NCI-H226 (cell line): ENCODE measurements around the gene NOS2.
"Not testable (repeated sequence)": the region's sequence is repeated elsewhere in the genome, so short reads cannot be mapped to it uniquely, and the experiment has no call there.

Source experiments
- DNase-seq: peaks from one replicate; pipeline ENCODE4 v3.0.0-alpha.2; 2015

Gene NOS2

GRCh38 chr17:27783440-27784350, 16.6 kb downstream of the NOS2 start:
- no peak for DNase-seq

DNA sequence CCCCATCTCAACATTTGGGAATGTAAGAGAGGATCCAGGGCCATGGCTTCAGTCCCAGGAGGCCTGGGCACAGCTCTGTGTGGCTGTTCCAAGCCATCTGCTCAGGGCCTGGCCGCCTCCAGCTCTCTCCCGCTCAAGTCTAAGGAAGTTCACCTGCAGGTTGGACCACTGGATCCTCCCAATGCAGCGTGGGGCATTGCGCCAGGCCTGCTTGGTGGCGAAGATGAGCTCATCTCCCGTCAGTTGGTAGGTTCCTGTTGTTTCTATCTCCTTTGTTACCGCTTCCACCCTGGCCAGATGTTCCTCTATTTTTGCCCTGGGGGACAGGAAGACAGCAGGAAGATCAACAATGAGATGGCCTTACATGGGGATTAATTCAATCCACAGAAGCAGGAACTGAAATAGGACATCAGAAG, 17.5 kb downstream of the NOS2 start:
- no peak for DNase-seq

DNA sequence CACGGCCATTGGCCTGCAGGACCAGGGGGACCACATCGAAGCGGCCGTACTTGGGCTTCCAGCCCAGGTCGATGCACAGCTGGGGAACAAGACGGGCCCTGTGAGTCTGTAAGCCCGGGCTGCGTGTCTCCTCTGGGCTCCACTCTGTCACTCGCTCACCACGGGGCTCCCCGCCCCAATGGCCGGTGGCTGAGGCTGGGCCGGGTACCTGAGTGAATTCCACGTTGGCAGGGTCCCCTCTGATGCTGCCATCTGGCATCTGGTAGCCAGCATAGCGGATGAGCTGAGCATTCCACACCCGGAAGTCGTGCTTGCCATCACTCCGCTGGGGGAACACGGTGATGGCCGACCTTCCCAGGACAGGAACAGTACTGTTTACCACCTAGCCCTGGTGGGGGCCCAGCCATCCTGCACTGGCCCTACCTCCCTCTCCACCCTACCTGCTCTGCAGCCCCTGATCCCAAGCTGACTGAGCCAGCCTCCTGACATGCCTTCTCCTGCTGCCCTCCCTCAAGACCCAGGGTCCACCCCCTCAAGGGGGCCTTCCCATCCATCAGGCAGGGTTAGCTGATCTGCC, 19.4 kb downstream of the NOS2 start:
- DNase-seq = no peak

DNA sequence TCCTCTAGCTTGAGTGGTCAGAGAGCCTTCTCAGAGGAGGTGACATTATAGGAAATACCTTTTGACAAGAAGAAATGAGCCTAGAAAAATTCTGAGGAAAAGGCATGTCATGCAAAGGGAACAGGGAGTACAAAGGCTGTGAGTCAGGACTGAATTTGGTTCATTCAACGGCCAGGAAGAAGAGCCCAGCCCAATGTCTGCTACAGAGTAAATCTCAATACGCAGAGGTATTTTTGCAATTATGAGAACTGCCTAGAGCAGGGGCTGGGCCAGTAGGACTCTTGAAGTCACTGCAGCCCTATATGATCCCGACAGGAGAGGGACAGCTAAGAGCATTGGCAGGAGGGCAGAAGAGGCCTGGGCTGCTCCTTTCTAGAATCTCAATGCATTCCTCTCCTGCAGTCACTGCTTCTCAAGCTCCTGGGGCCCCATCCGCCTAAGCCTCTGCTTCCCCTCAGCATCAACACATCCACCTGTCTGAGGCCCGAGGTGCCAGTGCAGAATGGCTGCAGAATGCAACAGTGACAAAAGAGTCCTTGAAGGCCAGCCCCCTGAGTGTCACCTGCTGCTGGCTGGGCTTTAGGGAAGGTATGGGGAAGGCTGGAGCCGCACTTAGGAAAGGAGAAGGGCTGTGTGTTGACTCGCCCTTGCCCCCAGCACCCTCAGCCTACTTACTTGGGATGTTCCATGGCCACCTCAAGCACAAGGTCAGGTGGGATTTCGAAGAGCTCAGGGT, 20.1 kb downstream of the NOS2 start:
- no peak for DNase-seq

GRCh38 chr17:27778183-27778582, 22.1 kb downstream of the NOS2 start:
- DNase-seq = no peak

DNA sequence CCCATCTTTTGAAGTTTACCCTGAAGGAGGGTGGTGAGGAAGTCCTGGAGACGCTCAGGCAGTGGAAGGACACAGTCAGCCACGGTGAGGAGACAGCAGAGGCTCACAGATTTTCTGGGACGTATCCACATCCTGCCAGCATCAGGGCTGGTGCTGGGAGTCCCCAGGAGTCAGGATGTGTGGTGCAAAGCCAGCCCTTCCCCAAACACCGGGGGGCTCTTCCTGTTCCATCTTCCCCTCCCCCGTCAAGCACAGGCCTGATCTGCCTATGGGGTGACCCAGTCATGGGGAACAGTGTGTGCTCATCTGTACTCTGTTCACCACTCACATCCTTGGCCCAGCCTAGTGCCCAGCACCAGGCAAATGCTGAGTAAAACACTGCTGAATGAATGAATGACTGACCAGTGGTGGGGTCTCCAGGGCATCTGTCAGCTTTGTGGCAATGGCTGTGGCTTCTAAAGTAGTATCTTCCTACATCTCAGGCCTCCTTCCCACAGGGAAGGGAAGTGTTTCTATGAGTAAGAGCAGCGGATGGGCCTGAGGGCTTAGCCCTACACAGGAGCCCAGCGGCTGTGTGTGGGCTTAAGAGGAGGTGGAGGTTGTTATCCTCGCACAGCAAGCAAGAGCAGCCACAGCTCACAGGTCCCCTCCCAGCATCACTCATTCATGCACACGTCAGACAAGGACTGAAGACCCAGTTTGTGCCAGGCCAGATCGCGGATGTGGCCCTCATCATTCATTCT, 23.3 kb downstream of the NOS2 start:
- DNase-seq = no peak

DNA sequence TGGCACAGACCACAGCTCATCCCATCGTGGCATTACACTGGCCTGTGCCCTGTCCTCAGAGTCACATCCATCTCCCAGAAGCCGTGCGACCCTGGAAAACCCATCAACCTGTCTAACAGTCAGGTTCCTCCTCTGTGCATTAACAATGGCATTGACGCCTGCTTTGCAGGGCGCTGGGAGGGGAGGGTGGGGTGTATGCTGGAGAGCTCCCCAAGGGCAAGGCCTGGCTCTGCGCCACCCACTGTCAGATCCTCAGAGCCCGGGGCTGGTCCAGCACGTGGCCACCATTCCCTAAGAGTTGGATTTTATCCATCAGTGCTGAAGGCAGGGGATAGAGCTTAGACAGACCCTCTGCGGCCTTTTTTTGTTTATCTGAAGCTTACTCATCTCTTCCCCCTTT, 28.7 kb downstream of the NOS2 start:
- DNase-seq = no peak

DNA sequence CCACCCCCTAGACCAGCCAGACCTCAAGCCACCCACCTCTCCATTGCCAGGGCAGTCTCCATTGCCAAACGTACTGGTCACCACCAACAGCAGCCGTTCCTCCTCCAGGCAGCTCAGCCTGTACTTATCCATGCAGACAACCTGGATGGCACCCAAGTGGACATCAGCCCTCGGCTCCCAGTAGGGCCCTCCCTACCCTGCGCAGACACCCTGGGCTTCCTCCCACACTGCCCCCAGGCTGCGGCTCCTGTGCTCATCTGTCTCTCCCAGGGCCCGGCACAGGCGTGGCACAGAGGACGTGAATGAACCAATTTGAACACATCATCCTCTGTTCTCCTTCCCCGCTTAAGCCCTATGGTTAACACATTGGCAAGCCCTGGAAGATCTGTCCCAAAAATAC, 29.5 kb downstream of the NOS2 start:
- no peak for DNase-seq

DNA sequence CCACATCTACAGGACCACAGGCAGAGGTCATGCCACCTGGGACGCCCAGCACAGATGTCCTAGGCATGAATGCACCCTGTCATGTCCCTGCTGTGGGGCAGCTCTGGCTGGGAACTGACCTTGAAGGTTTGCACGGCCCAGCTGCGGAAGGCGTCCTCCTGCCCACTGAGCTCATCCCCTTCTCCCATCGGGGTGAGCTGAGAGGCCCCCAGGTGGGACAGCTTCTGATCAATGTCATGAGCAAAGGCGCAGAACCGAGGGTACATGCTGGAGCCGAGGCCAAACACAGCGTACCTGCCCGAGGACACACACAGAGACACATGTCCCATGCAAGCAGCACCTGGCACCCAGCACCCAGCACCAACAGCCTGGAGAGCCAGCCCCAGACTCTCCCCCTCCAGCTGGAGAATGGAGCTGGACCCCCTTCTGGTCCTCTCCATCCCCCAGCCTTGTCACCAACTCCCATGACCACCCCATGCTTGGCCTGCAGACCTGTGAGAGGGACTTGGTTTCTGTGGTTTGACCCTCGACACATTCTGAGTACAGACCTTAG, 31.4 kb downstream of the NOS2 start:
- DNase-seq = no peak

DNA sequence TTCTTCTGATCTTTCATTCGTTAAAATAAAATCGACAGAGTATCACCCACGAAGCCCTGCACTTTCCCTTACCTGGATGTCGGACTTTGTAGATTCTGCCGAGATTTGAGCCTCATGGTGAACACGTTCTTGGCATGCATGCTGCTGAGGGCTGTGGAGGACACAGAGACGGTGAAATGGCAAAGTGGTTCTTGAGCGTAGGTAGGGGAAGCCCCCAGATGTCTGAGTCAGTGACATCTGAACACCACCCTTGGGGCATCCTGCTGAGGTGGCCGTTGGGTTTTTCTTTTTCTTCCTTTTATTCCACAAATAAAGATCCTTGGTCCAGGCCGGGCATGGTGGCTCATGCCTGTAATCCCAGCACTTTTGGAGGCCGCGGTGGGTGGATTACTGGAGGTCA, 33.9 kb downstream of the NOS2 start:
- DNase-seq = no peak

GRCh38 chr17:27765353-27765752, 35.0 kb downstream of the NOS2 start:
- no peak for DNase-seq

DNA sequence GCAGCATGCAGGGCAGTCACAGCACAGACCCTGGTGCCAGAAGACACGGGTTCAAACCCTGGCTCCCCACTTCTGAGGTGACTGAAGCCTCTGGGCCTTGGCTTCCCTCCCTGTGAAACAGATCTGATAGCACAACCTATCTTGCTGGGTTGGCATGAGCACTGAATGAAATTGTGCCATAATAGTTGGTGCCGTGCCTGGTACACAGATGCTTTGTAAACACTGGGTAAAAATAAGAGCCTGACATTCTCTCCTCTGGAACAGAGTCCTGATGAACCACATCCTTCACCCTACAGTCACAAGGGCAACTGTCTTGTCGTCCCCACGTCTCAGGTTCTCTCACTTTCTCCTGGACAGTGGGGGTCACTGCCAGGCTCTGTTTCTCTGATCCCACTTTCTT, 35.7 kb downstream of the NOS2 start:
- no peak for DNase-seq

- DNase-seq = no peak
Measured at GRCh38 chr17:27762527-27763305, 37.6 kb downstream of the NOS2 start.

DNA sequence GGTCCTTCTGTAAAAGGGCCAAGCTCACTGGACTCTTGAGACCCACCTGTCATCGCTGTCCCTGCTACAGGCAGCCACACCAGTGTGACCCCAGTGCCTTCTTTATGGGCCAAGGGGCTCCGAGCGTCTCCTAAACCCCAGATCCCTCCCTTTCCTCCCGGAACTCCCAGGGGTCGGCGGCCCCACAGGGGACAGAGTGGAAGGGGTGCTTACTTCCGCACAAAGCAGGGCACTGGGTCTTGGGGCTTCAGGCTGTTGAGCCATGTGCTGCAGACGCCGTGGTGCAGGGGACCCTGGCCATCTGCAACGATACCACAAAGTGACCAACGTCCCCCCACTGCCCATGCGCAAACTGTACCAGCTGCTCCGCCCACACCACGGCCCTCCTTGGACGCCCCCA, 39.4 kb downstream of the NOS2 start:
- not testable (repeated sequence) for DNase-seq

GRCh38 chr17:27760069-27760885, 40.1 kb downstream of the NOS2 start:
- DNase-seq = no peak

DNA sequence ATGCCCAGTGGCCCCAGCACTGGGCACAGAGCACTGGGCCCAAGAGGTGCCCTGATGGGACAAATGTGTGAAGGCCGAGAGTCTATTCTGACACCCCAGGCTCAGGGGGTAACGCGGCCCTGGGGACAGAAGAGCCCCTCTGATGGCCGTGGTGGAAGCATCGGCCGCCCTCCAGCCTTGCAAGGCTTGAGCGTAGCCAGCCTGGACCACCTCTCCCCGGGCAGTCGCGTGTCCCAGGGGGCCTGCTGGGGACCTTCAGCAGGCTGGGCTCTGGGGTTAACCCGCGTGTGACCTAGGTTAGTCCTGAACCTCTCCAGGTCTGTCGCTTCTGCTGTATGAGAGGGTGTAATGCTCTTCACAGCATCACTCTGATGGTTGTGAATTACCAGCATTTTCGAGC, 40.8 kb downstream of the NOS2 start:
- DNase-seq = no peak

DNA sequence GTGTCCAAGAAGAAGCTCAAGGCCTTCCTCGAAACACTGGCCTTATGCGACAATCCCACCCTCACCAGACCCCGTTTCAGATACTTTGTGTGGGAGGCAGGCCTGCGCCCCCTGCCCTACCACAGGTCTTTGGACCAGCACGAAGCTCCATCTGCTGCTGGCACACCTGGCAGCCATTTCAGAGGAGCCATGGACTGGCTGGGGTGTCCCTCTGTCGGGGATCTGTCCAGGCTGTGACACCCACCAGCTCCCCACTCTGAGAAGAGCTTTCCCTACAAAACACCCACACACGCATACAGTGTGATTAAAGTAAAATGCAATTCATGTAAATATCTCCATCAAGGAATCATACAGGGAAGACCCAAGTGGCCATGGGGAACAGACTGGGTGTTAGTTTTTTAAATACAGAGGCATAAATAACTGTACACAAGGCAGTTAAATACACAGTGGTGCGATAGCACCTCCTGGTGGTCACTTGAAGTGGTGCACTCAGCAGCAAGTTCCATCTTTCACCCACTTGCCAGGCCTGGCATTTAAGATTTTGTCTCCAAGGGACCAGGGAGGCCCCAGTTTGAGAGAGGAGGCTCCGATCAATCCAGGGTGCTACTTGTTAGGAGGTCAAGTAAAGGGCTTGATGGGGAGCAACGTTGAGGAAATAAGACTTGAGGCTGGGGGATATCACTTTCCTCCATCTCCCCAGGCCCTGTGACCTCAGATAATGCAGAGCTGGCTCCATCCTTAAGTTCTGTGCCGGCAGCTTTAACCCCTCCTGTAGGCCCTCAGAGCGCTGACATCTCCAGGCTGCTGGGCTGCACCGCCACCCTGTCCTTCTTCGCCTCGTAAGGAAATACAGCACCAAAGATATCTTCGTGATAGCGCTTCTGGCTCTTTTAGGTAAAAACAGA, 43.6 kb downstream of the NOS2 start:
- DNase-seq = no peak

DNA sequence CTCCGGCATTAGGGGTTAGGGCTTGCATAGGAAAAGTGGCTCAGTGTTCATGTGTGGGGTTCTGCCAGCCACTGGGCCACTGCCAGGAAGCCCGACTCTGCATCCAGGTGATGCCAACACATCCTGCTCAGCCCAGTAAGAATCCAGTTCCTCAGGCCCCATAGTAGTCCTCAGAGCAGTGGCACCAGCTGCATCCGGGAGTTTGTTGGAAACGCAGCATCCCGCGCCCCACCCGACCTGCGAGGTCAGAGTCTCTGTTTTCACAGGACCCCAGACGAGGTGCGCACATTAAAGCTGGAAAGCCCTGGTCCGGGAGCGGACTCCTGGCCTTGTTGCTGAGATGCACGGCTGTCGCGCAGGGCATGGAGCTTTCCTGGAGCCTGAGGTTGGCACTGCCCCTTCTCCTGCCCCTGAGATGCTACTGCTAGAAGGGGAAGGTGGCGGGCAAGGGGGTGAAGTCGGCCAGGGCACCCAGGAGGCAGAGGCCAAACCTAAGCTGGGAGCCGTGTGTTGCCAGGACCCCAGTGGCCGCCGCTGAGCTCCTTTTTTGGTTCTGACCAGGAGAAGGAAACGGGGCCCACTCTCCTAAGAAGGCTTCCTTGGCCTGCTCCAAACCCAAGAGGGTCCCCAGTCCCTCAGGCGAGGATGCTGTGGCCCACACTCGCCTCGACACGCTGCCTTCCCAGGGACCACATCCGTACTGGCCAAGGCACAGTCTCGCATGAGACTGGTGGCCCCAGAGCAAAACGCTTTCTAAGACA, 44.4 kb downstream of the NOS2 start:
- no peak for DNase-seq

- no peak for DNase-seq
Measured at GRCh38 chr17:27754549-27754948, 45.8 kb downstream of the NOS2 start.
